Brain microvascular endothelial cell (primary cell): ENCODE results near the gene ANKRD55.

Source experiments
- DNase-seq: peaks from one replicate; pipeline ENCODE4 v3.0.0-alpha.2; 2020
- H3K27ac ChIP-seq: fragments of 250-450 bp; sonication (Bioruptor Pico); 2 replicates; pipeline ENCODE4 v1.5.1; 2020; ENCODE audit warnings: mild to moderate bottlenecking, moderate library complexity
- H3K27me3 ChIP-seq: fragments of 250-450 bp; sonication (Bioruptor Pico); replicated peaks from 2 replicates; pipeline ENCODE4 v1.5.1; 2020; ENCODE audit warnings: mild to moderate bottlenecking
- H3K36me3 ChIP-seq: fragments of 250-450 bp; sonication (Bioruptor Pico); replicated peaks from 2 replicates; pipeline ENCODE4 v1.5.1; 2020; ENCODE audit warnings: mild to moderate bottlenecking
- H3K4me3 ChIP-seq: 2 replicates; pipeline ENCODE4 v1.5.1; 2011; ENCODE audit warnings: low read depth, mild to moderate bottlenecking, control low read depth, low read length, moderate library complexity
- CTCF ChIP-seq: IDR thresholded peaks from 2 replicates; pipeline ENCODE4 v1.5.1; 2011; ENCODE audit warnings: low read depth, mild to moderate bottlenecking, moderate library complexity, low read length, control low read depth, inconsistent platforms; ENCODE audit errors: missing control alignments
- in situ Hi-C: cut with HindIII; loops from 2 replicates; pipeline ENCODE4 v1.10.0; 2017; ENCODE audit warnings: low sequenced_read_pairs, low pct_ligation_motif_present

ANKRD55 gene

DNA sequence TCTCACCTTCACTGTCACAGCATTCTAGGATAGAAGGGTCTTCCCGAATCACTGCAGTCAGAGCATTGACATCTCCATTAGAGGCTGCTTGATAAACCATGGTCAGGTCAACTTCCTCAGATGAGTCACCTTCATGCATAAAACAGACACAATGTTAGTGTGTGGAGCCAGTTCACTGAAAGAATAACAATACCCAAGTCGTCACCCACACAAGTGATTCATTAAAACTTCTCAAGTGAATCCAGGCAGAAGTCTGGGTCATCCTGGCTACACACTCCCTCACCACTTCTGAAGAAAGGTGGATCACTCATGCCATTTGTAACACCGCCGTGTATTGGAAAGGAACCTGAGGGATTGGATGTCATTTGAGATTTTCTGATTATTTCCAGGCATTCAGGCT is 49.6 kb downstream of the ANKRD55 start:
- Histone ChIP-seq H3K36me3 (no peaks in the 10 kb centered on the region), H3K27ac (peak overlapping the region; percentile 12), H3K27me3 (no peaks in the 10 kb centered on the region), H3K4me3 (no peak overlapping the region)
- DNase-seq = peak; percentile 95
- in situ Hi-C loops = no loop called here
- no peak for TF ChIP-seq CTCF

DNA sequence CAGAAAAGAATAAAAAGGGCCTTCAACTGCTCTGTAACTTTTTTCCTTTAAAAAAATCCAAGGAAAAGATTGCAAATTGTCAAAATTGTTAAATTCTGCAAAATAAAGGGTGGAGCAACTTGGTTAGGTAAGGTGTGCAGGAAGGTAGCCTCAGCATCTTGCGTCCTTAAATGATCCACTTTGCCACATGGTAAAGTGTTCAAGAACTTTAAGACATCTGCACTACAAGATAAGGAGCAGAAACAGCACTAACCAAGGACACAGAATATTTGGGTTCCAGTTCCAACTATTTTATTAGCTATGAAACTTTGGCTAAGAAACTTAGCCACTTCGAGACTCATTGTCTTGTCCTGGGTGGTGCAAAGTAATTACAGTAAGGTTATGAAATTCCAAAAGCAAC is 53.7 kb downstream of the ANKRD55 start:
- Histone ChIP-seq H3K4me3 (no peak overlapping the region), H3K27me3 (no peaks in the 10 kb centered on the region), H3K36me3 (no peaks in the 10 kb centered on the region), H3K27ac (no peak overlapping the region)
- TF ChIP-seq CTCF = no peak
- DNase-seq = no peak
- in situ Hi-C loops = no loop called here

- no peak for DNase-seq
- H3K36me3 ChIP-seq = no peaks in the 10 kb centered on the region
- no peaks in the 10 kb centered on the region for H3K27me3 ChIP-seq
- H3K27ac ChIP-seq = no peak overlapping the region
- no peak overlapping the region for H3K4me3 ChIP-seq
- TF ChIP-seq CTCF = no peak
- in situ Hi-C loops = no loop called here
These were observed 54.3 kb downstream of the ANKRD55 start for GRCh38 chr5:56178823-56179222.

DNA sequence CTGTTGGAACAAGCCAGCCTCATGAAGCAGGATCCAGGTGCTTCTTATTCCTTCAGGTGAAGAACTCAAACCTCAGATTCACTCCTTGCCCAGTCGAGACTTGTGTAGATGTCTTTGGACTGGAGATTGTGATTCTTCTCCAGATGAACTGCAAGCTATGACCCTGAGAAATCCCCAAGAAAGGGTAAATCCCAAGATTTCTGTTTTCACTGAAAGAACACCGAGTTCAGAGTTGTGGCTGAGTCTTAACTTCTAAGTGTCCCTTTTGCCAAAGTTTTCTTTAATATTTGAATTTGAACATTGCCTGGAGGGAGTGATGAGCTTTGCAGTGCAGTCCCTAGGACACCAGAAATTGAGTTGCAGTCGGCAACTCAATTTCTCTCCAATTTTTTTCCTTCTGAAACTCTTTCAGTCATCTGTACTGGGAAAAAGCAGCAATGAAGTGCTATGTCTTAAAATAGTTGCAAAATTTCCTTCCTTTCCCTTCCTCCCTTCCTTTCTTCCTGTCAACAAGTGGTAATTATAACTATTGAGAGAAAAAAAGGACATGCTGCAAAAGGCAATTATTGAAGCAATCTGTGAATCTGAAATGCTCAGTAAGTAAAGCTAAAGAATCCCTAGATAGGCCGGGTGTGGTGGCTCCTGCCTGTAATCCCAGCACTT is 56.1 kb downstream of the ANKRD55 start:
- Histone ChIP-seq H3K4me3 (no peak overlapping the region), H3K27ac (no peak overlapping the region), H3K27me3 (no peaks in the 10 kb centered on the region), H3K36me3 (no peaks in the 10 kb centered on the region)
- DNase-seq = no peak
- no peak for TF ChIP-seq CTCF
- in situ Hi-C loops = no loop called here

DNA sequence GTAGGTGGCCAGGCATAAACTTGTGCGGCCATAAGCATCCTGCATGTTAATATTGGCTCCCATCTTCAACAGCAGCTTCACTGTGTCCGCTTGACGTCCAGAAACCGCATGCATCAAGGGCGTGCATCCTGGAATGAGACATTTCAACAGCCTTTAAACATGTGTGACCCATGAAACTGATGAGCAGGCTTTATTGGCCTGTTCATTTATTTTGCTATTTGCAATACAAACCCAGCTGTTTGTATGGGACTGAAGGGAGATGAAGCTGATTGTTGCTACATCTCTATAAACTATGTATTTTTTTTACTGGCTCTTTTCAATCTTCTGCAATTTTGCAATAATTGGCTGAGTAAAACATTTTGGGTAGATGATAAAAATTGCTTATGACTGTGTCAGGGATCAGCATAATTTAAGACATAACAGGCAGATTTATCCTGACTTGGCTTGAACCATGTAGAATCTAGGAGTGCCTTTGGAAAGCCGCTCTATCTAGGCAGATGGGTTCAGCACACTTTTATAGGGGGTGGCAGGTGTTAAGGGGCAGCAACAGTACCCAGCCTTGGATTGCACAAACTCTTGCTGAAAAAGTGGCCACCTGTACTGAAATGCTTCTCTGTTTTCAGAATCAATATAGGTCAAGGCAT is 56.9 kb downstream of the ANKRD55 start:
- Histone ChIP-seq H3K27me3 (no peaks in the 10 kb centered on the region), H3K27ac (no peak overlapping the region), H3K4me3 (no peak overlapping the region), H3K36me3 (no peaks in the 10 kb centered on the region)
- in situ Hi-C loops = no loop called here
- DNase-seq = no peak
- no peak for TF ChIP-seq CTCF

DNA sequence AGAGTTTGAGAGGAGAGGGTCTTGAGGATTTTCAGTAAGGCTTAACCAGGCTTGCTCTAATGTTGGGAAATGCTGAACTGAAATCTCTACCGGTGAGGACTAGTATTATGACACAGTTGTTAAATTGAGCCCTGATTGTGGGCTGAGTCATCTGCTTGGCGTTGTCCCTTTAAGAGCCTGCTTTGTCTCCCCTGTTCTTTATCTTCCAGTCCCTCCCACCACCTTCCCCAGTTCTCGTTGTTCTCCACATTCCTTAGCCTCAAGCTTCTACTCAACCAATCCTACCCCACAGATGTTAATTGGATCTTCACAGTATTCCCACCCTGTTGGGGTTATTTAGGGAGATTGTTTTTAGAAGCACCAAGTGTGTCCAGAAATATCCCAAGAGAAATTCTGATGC is 57.6 kb downstream of the ANKRD55 start:
- no peak for TF ChIP-seq CTCF
- H3K27ac ChIP-seq = no peak overlapping the region
- in situ Hi-C loops = no loop called here
- no peak overlapping the region for H3K4me3 ChIP-seq
- no peaks in the 10 kb centered on the region for H3K27me3 ChIP-seq
- peak; percentile 79 for DNase-seq
- no peaks in the 10 kb centered on the region for H3K36me3 ChIP-seq
